Measurements from ENCODE around the gene S100A2. TPM values are rescaled to one million over a fixed set of nuclear protein-coding genes. Genes with fewer than 3 reads are reported as not detected.

S100A2 gene
- total and polyA plus RNA-seq, 2 of the 13 experiments (the other 11 are each of a cell fraction or from before 2014, with no cell fraction given): 1.2 TPM

DNA sequence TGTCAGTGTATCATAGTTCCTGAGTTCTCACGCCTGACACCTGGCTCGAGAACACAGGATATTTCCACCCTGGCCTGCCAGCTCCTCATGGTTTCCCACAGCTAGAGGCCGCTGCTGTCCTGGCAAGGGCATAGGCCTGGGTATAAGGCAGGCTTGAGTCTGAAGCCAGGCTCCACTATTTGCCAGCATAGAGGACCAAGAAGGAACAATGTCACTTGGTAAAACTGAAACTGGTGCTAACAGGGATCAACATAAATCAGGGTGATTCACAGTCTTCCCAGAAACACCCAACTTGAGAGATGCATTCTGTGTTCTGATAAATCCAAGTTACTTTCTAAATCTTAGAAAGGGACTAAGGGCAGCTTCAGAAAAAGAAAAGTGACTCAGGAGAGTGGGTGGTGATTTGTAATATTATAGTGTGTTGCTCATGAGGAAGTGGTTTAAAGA lies 6.9 kb upstream of the S100A2 start (continued):
- peak; percentile 24; the same call in 1 of the 2 replicates for TF ChIP-seq GATAD1 (CRISPR knock-in tag; IDR thresholded peaks at IDR 0.05)
- no peak for TF ChIP-seq ZNF264 (CRISPR knock-in tag; IDR thresholded peaks at IDR 0.05)
- peak; percentile 75 for TF ChIP-seq XRCC5 (optimal IDR thresholded peaks at IDR 0.05; ENCODE audit: low read length)
- peak; percentile 23; the same call in 1 of the 2 replicates for TF ChIP-seq FOXA3 (CRISPR knock-in tag; IDR thresholded peaks at IDR 0.05)
- TF ChIP-seq RBM39 (IDR thresholded peaks at IDR 0.05; ENCODE audit: low read depth, low read length, poor library complexity, severe bottlenecking): no peak
- 0 out of 2 replicates have a peak, but pooled peaks have one; percentile 34 for TF ChIP-seq KAT8 (CRISPR knock-in tag; IDR thresholded peaks at IDR 0.05)
- peak; percentile 45; the same call in 1 of the 2 replicates for TF ChIP-seq SALL1 (CRISPR knock-in tag; IDR thresholded peaks at IDR 0.05)
- TF ChIP-seq, protein P1, sequence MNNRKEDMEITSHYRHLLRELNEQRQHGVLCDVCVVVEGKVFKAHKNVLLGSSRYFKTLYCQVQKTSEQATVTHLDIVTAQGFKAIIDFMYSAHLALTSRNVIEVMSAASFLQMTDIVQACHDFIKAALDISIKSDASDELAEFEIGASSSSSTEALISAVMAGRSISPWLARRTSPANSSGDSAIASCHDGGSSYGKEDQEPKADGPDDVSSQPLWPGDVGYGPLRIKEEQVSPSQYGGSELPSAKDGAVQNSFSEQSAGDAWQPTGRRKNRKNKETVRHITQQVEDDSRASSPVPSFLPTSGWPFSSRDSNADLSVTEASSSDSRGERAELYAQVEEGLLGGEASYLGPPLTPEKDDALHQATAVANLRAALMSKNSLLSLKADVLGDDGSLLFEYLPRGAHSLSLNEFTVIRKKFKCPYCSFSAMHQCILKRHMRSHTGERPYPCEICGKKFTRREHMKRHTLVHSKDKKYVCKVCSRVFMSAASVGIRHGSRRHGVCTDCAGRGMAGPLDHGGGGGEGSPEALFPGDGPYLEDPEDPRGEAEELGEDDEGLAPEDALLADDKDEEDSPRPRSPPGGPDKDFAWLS (CRISPR knock-in tag; IDR thresholded peaks at IDR 0.05; ENCODE audit: borderline replicate concordance): no peak
- peak; percentile 44; the same call in 1 of the 2 replicates for TF ChIP-seq ELF3 (CRISPR knock-in tag; IDR thresholded peaks at IDR 0.05)
- TF ChIP-seq, protein P2, sequence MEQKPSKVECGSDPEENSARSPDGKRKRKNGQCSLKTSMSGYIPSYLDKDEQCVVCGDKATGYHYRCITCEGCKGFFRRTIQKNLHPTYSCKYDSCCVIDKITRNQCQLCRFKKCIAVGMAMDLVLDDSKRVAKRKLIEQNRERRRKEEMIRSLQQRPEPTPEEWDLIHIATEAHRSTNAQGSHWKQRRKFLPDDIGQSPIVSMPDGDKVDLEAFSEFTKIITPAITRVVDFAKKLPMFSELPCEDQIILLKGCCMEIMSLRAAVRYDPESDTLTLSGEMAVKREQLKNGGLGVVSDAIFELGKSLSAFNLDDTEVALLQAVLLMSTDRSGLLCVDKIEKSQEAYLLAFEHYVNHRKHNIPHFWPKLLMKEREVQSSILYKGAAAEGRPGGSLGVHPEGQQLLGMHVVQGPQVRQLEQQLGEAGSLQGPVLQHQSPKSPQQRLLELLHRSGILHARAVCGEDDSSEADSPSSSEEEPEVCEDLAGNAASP (CRISPR knock-in tag; IDR thresholded peaks at IDR 0.05; ENCODE audit: borderline replicate concordance): 0 out of 2 replicates have a peak, but pooled peaks have one; percentile 14
- TF ChIP-seq PPARG (CRISPR knock-in tag; conservative IDR thresholded peaks at IDR 0.05): 0 out of 2 replicates have a peak, but pooled peaks have one; percentile 24
- no peak for TF ChIP-seq MAFF (IDR thresholded peaks at IDR 0.05; ENCODE audit: low read depth, low read length)
- peak; percentile 56; the same call in 1 of the 2 replicates for TF ChIP-seq KDM2A (CRISPR knock-in tag; IDR thresholded peaks at IDR 0.05; ENCODE audit: borderline replicate concordance, low read depth)
- 0 out of 2 replicates have a peak, but pooled peaks have one; percentile 38 for TF ChIP-seq RXRB (CRISPR knock-in tag; IDR thresholded peaks at IDR 0.05; ENCODE audit: borderline replicate concordance)
- 0 out of 2 replicates have a peak, but pooled peaks have one; percentile 13 for TF ChIP-seq BCL6 (CRISPR knock-in tag; IDR thresholded peaks at IDR 0.05)
- TF ChIP-seq, protein P3, sequence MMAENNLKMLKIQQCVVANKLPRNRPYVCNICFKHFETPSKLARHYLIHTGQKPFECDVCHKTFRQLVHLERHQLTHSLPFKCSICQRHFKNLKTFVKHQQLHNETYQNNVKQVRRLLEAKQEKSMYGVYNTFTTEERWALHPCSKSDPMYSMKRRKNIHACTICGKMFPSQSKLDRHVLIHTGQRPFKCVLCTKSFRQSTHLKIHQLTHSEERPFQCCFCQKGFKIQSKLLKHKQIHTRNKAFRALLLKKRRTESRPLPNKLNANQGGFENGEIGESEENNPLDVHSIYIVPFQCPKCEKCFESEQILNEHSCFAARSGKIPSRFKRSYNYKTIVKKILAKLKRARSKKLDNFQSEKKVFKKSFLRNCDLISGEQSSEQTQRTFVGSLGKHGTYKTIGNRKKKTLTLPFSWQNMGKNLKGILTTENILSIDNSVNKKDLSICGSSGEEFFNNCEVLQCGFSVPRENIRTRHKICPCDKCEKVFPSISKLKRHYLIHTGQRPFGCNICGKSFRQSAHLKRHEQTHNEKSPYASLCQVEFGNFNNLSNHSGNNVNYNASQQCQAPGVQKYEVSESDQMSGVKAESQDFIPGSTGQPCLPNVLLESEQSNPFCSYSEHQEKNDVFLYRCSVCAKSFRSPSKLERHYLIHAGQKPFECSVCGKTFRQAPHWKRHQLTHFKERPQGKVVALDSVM (CRISPR knock-in tag; IDR thresholded peaks at IDR 0.05): no peak
- no peak for TF ChIP-seq SP4 (CRISPR knock-in tag; IDR thresholded peaks at IDR 0.05)
- peak; percentile 32; the same call in 1 of the 2 replicates for TF ChIP-seq ETV5 (CRISPR knock-in tag; IDR thresholded peaks at IDR 0.05; ENCODE audit: borderline replicate concordance)
- 0 out of 3 replicates have a peak, but pooled peaks have one; percentile 29 for TF ChIP-seq MXI1 (IDR thresholded peaks at IDR 0.05; ENCODE audit: borderline replicate concordance, low read depth, low read length)
- TF ChIP-seq BHLHE40 (IDR thresholded peaks at IDR 0.05; ENCODE audit: low read length): peak; percentile 30; the same call in 1 of the 2 replicates
- TF ChIP-seq IRF2 (CRISPR knock-in tag; IDR thresholded peaks at IDR 0.05): peak; percentile 50; the same call in 1 of the 2 replicates
- TF ChIP-seq SAP130 (CRISPR knock-in tag; IDR thresholded peaks at IDR 0.05; ENCODE audit: low read depth): peak; percentile 65
- TF ChIP-seq, protein P4, sequence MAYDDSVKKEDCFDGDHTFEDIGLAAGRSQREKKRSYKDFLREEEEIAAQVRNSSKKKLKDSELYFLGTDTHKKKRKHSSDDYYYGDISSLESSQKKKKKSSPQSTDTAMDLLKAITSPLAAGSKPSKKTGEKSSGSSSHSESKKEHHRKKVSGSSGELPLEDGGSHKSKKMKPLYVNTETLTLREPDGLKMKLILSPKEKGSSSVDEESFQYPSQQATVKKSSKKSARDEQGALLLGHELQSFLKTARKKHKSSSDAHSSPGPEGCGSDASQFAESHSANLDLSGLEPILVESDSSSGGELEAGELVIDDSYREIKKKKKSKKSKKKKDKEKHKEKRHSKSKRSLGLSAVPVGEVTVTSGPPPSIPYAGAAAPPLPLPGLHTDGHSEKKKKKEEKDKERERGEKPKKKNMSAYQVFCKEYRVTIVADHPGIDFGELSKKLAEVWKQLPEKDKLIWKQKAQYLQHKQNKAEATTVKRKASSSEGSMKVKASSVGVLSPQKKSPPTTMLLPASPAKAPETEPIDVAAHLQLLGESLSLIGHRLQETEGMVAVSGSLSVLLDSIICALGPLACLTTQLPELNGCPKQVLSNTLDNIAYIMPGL (CRISPR knock-in tag; IDR thresholded peaks at IDR 0.05; ENCODE audit: borderline replicate concordance in 1 of 2, low read depth in 1 of 2): peak; percentile 61 to 85; a peak in 2 of 4 replicates
- TF ChIP-seq MYC (CRISPR knock-in tag; IDR thresholded peaks at IDR 0.05; ENCODE audit: borderline replicate concordance): peak; percentile 23; the same call in 1 of the 2 replicates

Measured in HepG2 (cell line).